ENCODE results near the gene RPP25L.
A peak's percentile ranks its signal among the peaks of the same experiment; 100 is the strongest.

Gene RPP25L

GRCh38 chr9:34637356-34638137 lies 25.6 kb upstream of the RPP25L start, which contains the start of gene SIGMAR1:
SIGMAR1 (minus strand) TSS chr9:34637787; CDS start chr9:34637697, 90 bp downstream.
- DNase-seq, result peak; percentile 76

- DNase-seq, result no peak
Measured at GRCh38 chr9:34636791-34637355, 25.0 kb upstream of the RPP25L start.

GRCh38 chr9:34635556-34635955 lies 23.7 kb upstream of the RPP25L start:
- DNase-seq, result no peak

GRCh38 chr9:34634551-34635248 lies 22.8 kb upstream of the RPP25L start:
- no peak for DNase-seq

- peak; percentile 34 for DNase-seq
Measured at GRCh38 chr9:34633851-34634550, 22.1 kb upstream of the RPP25L start.

GRCh38 chr9:34633166-34633565 lies 21.3 kb upstream of the RPP25L start:
- DNase-seq, result no peak

GRCh38 chr9:34630402-34631154 lies 18.7 kb upstream of the RPP25L start:
- no peak for DNase-seq

GRCh38 chr9:34629491-34629808 lies 17.6 kb upstream of the RPP25L start:
- no peak for DNase-seq

- DNase-seq, result no peak
Measured at GRCh38 chr9:34628656-34629490, 17.0 kb upstream of the RPP25L start, which contains the start of gene ARID3C. ARID3C (minus strand) TSS chr9:34629066; CDS start chr9:34628014, 1,052 bp downstream.

GRCh38 chr9:34627716-34628655 lies 16.1 kb upstream of the RPP25L start:
- DNase-seq, result no peak

GRCh38 chr9:34625186-34625486 lies 13.2 kb upstream of the RPP25L start:
- no peak for DNase-seq

GRCh38 chr9:34624475-34625185 lies 12.7 kb upstream of the RPP25L start:
- DNase-seq, result no peak

GRCh38 chr9:34623374-34624235 lies 11.7 kb upstream of the RPP25L start:
- DNase-seq, result no peak

GRCh38 chr9:34620061-34620994 lies 8.4 kb upstream of the RPP25L start, which contains the start of gene DCTN3:
DCTN3 (minus strand) TSS chr9:34620495; CDS start chr9:34620464, 31 bp downstream.
- DNase-seq, result peak; percentile 95

GRCh38 chr9:34615132-34615531 lies 3.2 kb upstream of the RPP25L start:
- DNase-seq, result no peak

GRCh38 chr9:34612788-34613390 lies 992 bp upstream of the RPP25L start:
- no peak for DNase-seq

- DNase-seq, result no peak
Measured at GRCh38 chr9:34611251-34611810, 566 bp downstream of the RPP25L start.

All from NCI-H2029 treated with DMSO at 0.1 percent for 48 hours (cell line).